GM19324 (cell line): Measurements from ENCODE around the gene FMN1.

Source experiments
- ATAC-seq: cut with Tn5 transposase; IDR thresholded peaks from one replicate; pipeline ENCODE4 v1.9.1; 2021; ENCODE audit warnings: mild to moderate bottlenecking, moderate library complexity; ENCODE audit not compliant: unreplicated experiment, low FRiP score

Gene FMN1

GRCh38 chr15:32750979-32751378 is 443.5 kb downstream of the FMN1 start:
- no peak for ATAC-seq

GRCh38 chr15:32747921-32748342 is 446.6 kb downstream of the FMN1 start:
- ATAC-seq: no peak

- no peak for ATAC-seq
Measured at GRCh38 chr15:32746116-32746857, 448.2 kb downstream of the FMN1 start.

- ATAC-seq: no peak
Measured at GRCh38 chr15:32743411-32744140, 450.9 kb downstream of the FMN1 start.

GRCh38 chr15:32739522-32740063 is 454.9 kb downstream of the FMN1 start:
- no peak for ATAC-seq

- no peak for ATAC-seq
Measured at GRCh38 chr15:32738666-32739065, 455.8 kb downstream of the FMN1 start.

- ATAC-seq: no peak
Measured at GRCh38 chr15:32737304-32737703, 457.2 kb downstream of the FMN1 start.

- no peak for ATAC-seq
Measured at GRCh38 chr15:32736701-32737061, 457.8 kb downstream of the FMN1 start.

- ATAC-seq: no peak
Measured at GRCh38 chr15:32735989-32736700, 458.4 kb downstream of the FMN1 start.

GRCh38 chr15:32733281-32733680 is 461.2 kb downstream of the FMN1 start:
- no peak for ATAC-seq

- no peak for ATAC-seq
Measured at GRCh38 chr15:32732574-32733157, 461.8 kb downstream of the FMN1 start.

- no peak for ATAC-seq
Measured at GRCh38 chr15:32730677-32731654, 463.5 kb downstream of the FMN1 start.

GRCh38 chr15:32729700-32730395 is 464.7 kb downstream of the FMN1 start:
- no peak for ATAC-seq

GRCh38 chr15:32723171-32723948 is 471.2 kb downstream of the FMN1 start:
- ATAC-seq: peak; percentile 88

- no peak for ATAC-seq
Measured at GRCh38 chr15:32722136-32722535, 472.4 kb downstream of the FMN1 start.

- ATAC-seq: no peak
Measured at GRCh38 chr15:32721596-32721995, 472.9 kb downstream of the FMN1 start.

GRCh38 chr15:32718821-32719716 is 475.4 kb downstream of the FMN1 start:
- ATAC-seq: no peak
